K562 (cell line): ENCODE results near the gene GDF15. TPM values are rescaled to one million over a fixed set of nuclear protein-coding genes. Genes with fewer than 3 reads are reported as not detected.

Source experiments
- BMI1 ChIP-seq: fragments of 150-350 bp; IDR thresholded peaks from 2 replicates; pipeline ENCODE4 v1.6.1; 2014; ENCODE audit warnings: low read length
- CC2D1A ChIP-seq: fragments of 450-650 bp; IDR thresholded peaks from 2 replicates; pipeline ENCODE4 v1.6.1; 2017; ENCODE audit warnings: mild to moderate bottlenecking
- CGGBP1 ChIP-seq: fragments of 250-450 bp; sonication (Bioruptor Pico); IDR thresholded peaks from 2 replicates; pipeline ENCODE4 v1.9.0; 2021; ENCODE audit warnings: mild to moderate bottlenecking
- CHCHD3 ChIP-seq: fragments of 250-450 bp; sonication (Bioruptor Pico); IDR thresholded peaks from 2 replicates; pipeline ENCODE4 v2.1.2; 2022; ENCODE audit warnings: mild to moderate bottlenecking
- CTCFL ChIP-seq: IDR thresholded peaks from 2 replicates; pipeline ENCODE4 v1.6.1; 2011; ENCODE audit warnings: borderline replicate concordance, low read depth, mild to moderate bottlenecking, moderate library complexity, low read length; ENCODE audit not compliant: insufficient read depth, poor library complexity, severe bottlenecking
- E2F3 ChIP-seq: fragments of 250-450 bp; sonication (Bioruptor Pico); IDR thresholded peaks from 2 replicates; pipeline ENCODE4 v1.4.0; 2020; ENCODE audit warnings: mild to moderate bottlenecking
- ESRRA ChIP-seq: fragments of 450-650 bp; IDR thresholded peaks from 2 replicates; pipeline ENCODE4 v1.6.1; 2014; ENCODE audit warnings: low read depth, mild to moderate bottlenecking, moderate library complexity, borderline replicate concordance
- FOXA3 ChIP-seq, 2 experiments: fragments of 450-650 bp in 1 of 2; sonication (generic) in 1 of 2; formaldehyde crosslinking; IDR thresholded peaks in 1 of 2; conservative IDR thresholded peaks in 1 of 2; 2 replicates each; pipeline versions ENCODE4 v1.4.0 to v1.8.0; 2020 to 2022; ENCODE audit warnings: mild to moderate bottlenecking in 2 of 2, missing genetic modification reagents in 1 of 2
- GTF2E2 ChIP-seq: fragments of 200-800 bp; sonication (Bioruptor generic); IDR thresholded peaks from 2 replicates; pipeline ENCODE4 v1.6.1; 2016; ENCODE audit warnings: missing genetic modification characterization, missing compliant biosample characterization
- HDAC2 ChIP-seq: fragments of 450-650 bp; IDR thresholded peaks from 2 replicates; pipeline ENCODE4 v1.6.1; 2016; ENCODE audit warnings: mild to moderate bottlenecking
- HNRNPK ChIP-seq: fragments of 200-400 bp; formaldehyde crosslinking; IDR thresholded peaks from one replicate; pipeline ENCODE4 v1.6.1; 2018; ENCODE audit warnings: mild to moderate bottlenecking, low read depth, low read length; ENCODE audit not compliant: poor library complexity, severe bottlenecking
- KLF6 ChIP-seq: fragments of 250-450 bp; sonication (Bioruptor Pico); IDR thresholded peaks from 2 replicates; pipeline ENCODE4 v1.4.0; 2020; ENCODE audit warnings: mild to moderate bottlenecking, moderate library complexity, borderline replicate concordance
- MBD2 ChIP-seq: sonication (generic); IDR thresholded peaks from 2 replicates; pipeline ENCODE4 v1.6.1; 2016; ENCODE audit warnings: low read depth, borderline replicate concordance
- MYNN ChIP-seq, 2 experiments: sonication (generic); formaldehyde crosslinking in 1 of 2; IDR thresholded peaks; 2 replicates each; pipeline versions ENCODE4 v1.5.0 to v1.6.1; 2016 to 2020; ENCODE audit warnings: antibody characterized with exemption in 1 of 2, missing genetic modification reagents in 1 of 2
- NFE2L1 ChIP-seq: fragments of 450-650 bp; IDR thresholded peaks from 2 replicates; pipeline ENCODE4 v1.6.1; 2016; ENCODE audit warnings: missing genetic modification characterization, low read depth, mild to moderate bottlenecking, missing compliant biosample characterization, moderate library complexity, borderline replicate concordance
- NONO ChIP-seq, 2 experiments: fragments of 200-400 bp in 1 of 2; fragments of 450-650 bp in 1 of 2; formaldehyde crosslinking in 1 of 2; IDR thresholded peaks; 2 replicates each; pipeline ENCODE4 v1.6.1; 2017; ENCODE audit warnings: low read depth in 2 of 2, mild to moderate bottlenecking in 2 of 2, moderate library complexity in 2 of 2, low read length in 1 of 2
- NR1H2 ChIP-seq: sonication (generic); formaldehyde crosslinking; IDR thresholded peaks from 2 replicates; pipeline ENCODE4 v1.4.0; 2020; ENCODE audit warnings: mild to moderate bottlenecking, missing genetic modification reagents
- PHF21A ChIP-seq: fragments of 450-650 bp; IDR thresholded peaks from 2 replicates; pipeline ENCODE4 v1.6.1; 2017; ENCODE audit warnings: low read depth, borderline replicate concordance
- POLR2A ChIP-seq: fragments of 450-650 bp; conservative IDR thresholded peaks from 2 replicates; pipeline ENCODE4 v1.6.1; 2016
- PTRF ChIP-seq: fragments of 450-650 bp; IDR thresholded peaks from 2 replicates; pipeline ENCODE4 v1.6.1; 2016; ENCODE audit warnings: mild to moderate bottlenecking, missing genetic modification characterization, missing compliant biosample characterization
- U2AF2 ChIP-seq: fragments of 200-400 bp; formaldehyde crosslinking; optimal IDR thresholded peaks from 2 replicates; pipeline ENCODE3; 2017; ENCODE audit warnings: low read depth, mild to moderate bottlenecking, low read length
- ZBTB1 ChIP-seq: sonication (generic); formaldehyde crosslinking; IDR thresholded peaks from 2 replicates; pipeline ENCODE4 v1.8.1; 2023; ENCODE audit warnings: missing genetic modification reagents, low read depth, mild to moderate bottlenecking, borderline replicate concordance
- ZC3H11A ChIP-seq: IDR thresholded peaks from 2 replicates; pipeline ENCODE4 v1.6.1; 2012; ENCODE audit warnings: low read depth, low read length, improper control_type of control experiment
- ZNF699 ChIP-seq: fragments of 250-450 bp; sonication (Bioruptor Pico); IDR thresholded peaks from 2 replicates; pipeline ENCODE4 v1.8.0; 2021; ENCODE audit warnings: mild to moderate bottlenecking, moderate library complexity; ENCODE audit not compliant: insufficient replicate concordance
- ZNF707 ChIP-seq: fragments of 250-450 bp; sonication (Bioruptor Pico); conservative IDR thresholded peaks from 2 replicates; pipeline ENCODE4 v1.8.0; 2022; ENCODE audit warnings: inconsistent platforms, mild to moderate bottlenecking, moderate library complexity
- ZSCAN29 ChIP-seq: fragments of 450-650 bp; IDR thresholded peaks from 2 replicates; pipeline ENCODE4 v1.6.1; 2017
- polyA plus RNA-seq, 8 experiments: library from polyadenylated mRNA; depleted of rRNA in 4 of 8; stranded (reverse) in 5 of 8; unstranded in 3 of 8; fragments of >200 nt; fragmentation: Nextera tagmentation in 2 of 8; fragmentation: Illumina TruSeq in 1 of 8; extraction: Ambion mirVana in 2 of 8; extraction: Trizol in 1 of 8; gene quantifications; 2 replicates each; pipeline versions ENCODE4 v1.2.1 to v1.2.3, GENCODE V29; 2011 to 2014; ENCODE audit warnings: inconsistent platforms in 1 of 8, missing spikeins in 1 of 8
- total RNA-seq, 7 experiments: library from RNA; depleted of rRNA in 6 of 7; stranded (reverse); fragments of >200 nt in 6 of 7; fragmentation: Illumina TruSeq in 2 of 7; extraction: Trizol in 2 of 7; gene quantifications; 2 replicates each; pipeline versions ENCODE4 v1.2.1 to v1.2.3, GENCODE V29; 2011 to 2021; ENCODE audit warnings: low replicate concordance in 1 of 7

Gene GDF15
- total and polyA plus RNA-seq, 9 of the 15 experiments (the other 6 are each of a cell fraction or from before 2014, with no cell fraction given): 2.3 to 82.4 (median 12.5) TPM

DNA sequence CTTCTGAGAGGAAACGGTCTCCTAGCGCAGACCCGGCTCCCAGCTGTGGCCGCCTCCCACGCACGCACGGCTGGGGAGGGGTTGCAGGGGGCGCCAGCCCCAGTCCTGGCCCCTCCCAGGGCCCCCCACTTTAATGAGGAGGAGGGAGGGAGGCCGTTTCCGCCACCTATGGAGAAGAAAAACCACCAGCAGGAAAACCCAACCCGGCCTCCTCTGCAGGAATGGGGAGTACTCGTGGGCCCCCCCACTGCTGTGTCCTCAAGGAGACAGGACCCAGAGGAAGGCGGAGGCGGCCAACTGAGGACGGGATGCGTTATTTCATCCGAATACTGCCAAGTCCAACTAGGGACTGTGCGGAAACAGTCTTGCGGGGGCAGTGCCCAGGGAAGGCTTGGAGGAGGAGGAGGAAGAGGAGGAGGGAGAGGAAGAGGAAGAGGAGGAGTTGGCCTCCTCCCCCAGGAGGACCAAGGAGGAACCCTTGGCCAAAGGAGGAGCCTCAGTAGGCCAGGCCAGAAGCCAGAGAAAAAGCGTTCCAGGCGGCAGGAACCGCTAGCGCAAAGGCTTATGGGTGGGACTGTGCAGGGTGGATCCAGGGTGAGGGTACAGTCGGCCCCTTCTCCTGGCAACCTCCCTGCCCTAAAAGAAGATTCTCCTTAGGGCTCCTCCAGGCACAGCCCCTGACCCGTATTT is 29.4 kb downstream of the GDF15 start (continued):
- TF ChIP-seq GTF2E2 (tag) (no peak), KLF6 (CRISPR knock-in tag) (peak; percentile 75; the same call in 1 of the 2 replicates), CGGBP1 (no peak), U2AF2 (no peak), ZNF699 (CRISPR knock-in tag) (no peak), NFE2L1 (tag) (no peak), FOXA3 (CRISPR knock-in tag; conservative IDR thresholded peaks at IDR 0.05 in 1 of 2, IDR thresholded peaks at IDR 0.05 in 1 of 2) (no peak), CC2D1A (peak; percentile 99), POLR2A (peak; percentile 79), CHCHD3 (no peak), PHF21A (no peak), HDAC2 (peak; percentile 86), NONO (IDR thresholded peaks at IDR 0.05; ENCODE audit: low read depth in 2 of 2, low read length in 1 of 2) (peak in 1 of 2 experiments; percentile 92; a peak in 2 of 4 replicates), ZC3H11A (no peak), CTCFL (no peak), ZNF707 (no peak), PTRF (tag) (peak; percentile 48; the same call in 1 of the 2 replicates), ESRRA (peak; percentile 33; the same call in 1 of the 2 replicates), MYNN (IDR thresholded peaks at IDR 0.05) (no peak), MYNN (CRISPR knock-in tag; IDR thresholded peaks at IDR 0.05) (no peak), ZBTB1 (CRISPR knock-in tag) (0 out of 2 replicates have a peak, but pooled peaks have one; percentile 33), BMI1 (no peak), NR1H2 (CRISPR knock-in tag) (no peak), ZSCAN29 (peak; percentile 62; the same call in 1 of the 2 replicates), MBD2 (0 out of 2 replicates have a peak, but pooled peaks have one; percentile 24), HNRNPK (no peak), E2F3 (CRISPR knock-in tag) (peak; percentile 84; the same call in 1 of the 2 replicates)
